ENCODE data around the gene M1AP. TPM values are rescaled to one million over a fixed set of nuclear protein-coding genes. Genes with fewer than 3 reads are reported as not detected.

M1AP gene
- total and polyA plus RNA-seq, 9 of the 15 experiments (the other 6 are each of a cell fraction or from before 2014, with no cell fraction given): 0.06 to 0.33 (median 0.11) TPM; not detected in 4

DNA sequence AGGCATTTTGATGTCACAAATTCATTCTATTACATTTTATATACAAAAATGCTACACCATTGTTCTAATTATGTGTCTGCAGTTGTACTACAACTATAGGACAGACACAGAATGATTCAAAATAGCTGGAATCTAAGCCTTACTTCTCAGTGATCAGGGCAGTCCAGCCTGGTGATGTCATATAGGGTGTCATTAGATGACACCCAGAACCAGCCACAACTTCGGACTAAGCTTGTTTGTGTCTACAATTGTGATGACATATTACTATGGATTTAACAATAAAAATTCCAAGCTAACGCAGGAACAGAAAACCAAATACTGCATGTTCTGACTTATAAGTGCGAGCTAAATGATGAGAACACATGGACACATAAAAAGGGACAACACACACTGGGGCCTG lies 31.0 kb downstream of the M1AP start:
- BruUV-seq (replicated peaks): no TSS peak
- 19% methylated on average over 3 of the region's 3 CpGs for WGBS (ENCODE audit: insufficient coverage, low coverage, missing lambda C conversion rate)
- Histone ChIP-seq H3K4me2 (ENCODE audit: insufficient read depth, low read length) (no peak overlapping the region), H3K9me1 (ENCODE audit: control insufficient read depth, insufficient read depth, low read length) (no peaks in the 10 kb centered on the region), H3K4me3 (no peak overlapping the region), H3K36me3 (ENCODE audit: control insufficient read depth, insufficient read depth, low read length) (no peaks in the 10 kb centered on the region), H4K20me1 (replicated peaks; ENCODE audit: control insufficient read depth, insufficient read depth, low read length) (no peaks in the 10 kb centered on the region), H3K27me3 (ENCODE audit: control insufficient read depth in 2 of 2, insufficient read depth in 2 of 2, low read length in 2 of 2) (peaks cover 10 to 12% of the 10 kb centered on the region in 2 experiments; a peak in 4 of 5 replicates), H2AFZ (ENCODE audit: low read depth, low read length) (no peak overlapping the region), H3K9ac (ENCODE audit: insufficient read depth in 1 of 2, low read depth in 2 of 2, low read length in 2 of 2) (no peak overlapping the region), H3K4me1 (replicated peaks in 1 of 2; ENCODE audit: control insufficient read depth in 2 of 2, insufficient read depth in 2 of 2, low read length in 2 of 2) (peaks cover 2 to 4% of the 10 kb centered on the region in 2 experiments; a peak in 2 of 5 replicates), H3K9me3 (replicated peaks; ENCODE audit: control insufficient read depth, insufficient read depth, low read depth, low read length) (no peaks in the 10 kb centered on the region), H3K79me2 (ENCODE audit: control insufficient read depth, insufficient read depth, low read length) (no peaks in the 10 kb centered on the region), H3K27ac (ENCODE audit: extremely low read depth, low read depth, low read length) (no peak overlapping the region)
- TF ChIP-seq ZNF3 (CRISPR knock-in tag; IDR thresholded peaks at IDR 0.05) (no peak), ATF1 (CRISPR knock-in tag; IDR thresholded peaks at IDR 0.05) (no peak), ATF1 (tag; IDR thresholded peaks at IDR 0.05) (peak; percentile 43; the same call in 1 of the 2 replicates), ETS1 (conservative IDR thresholded peaks at IDR 0.05; ENCODE audit: control insufficient read depth, low read depth, low read length) (no peak), SREBF1 (IDR thresholded peaks at IDR 0.05; ENCODE audit: borderline replicate concordance, low read depth, low read length) (no peak), RFX1 (IDR thresholded peaks at IDR 0.05) (no peak), NONO (IDR thresholded peaks at IDR 0.05; ENCODE audit: low read depth in 2 of 2, low read length in 1 of 2) (no peak)
- TF ChIP-seq, protein P1, sequence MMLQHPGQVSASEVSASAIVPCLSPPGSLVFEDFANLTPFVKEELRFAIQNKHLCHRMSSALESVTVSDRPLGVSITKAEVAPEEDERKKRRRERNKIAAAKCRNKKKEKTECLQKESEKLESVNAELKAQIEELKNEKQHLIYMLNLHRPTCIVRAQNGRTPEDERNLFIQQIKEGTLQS (IDR thresholded peaks at IDR 0.05): peak; percentile 38
- TF ChIP-seq, protein P1 (CRISPR knock-in tag; conservative IDR thresholded peaks at IDR 0.05): no peak
- TF ChIP-seq, protein P2, sequence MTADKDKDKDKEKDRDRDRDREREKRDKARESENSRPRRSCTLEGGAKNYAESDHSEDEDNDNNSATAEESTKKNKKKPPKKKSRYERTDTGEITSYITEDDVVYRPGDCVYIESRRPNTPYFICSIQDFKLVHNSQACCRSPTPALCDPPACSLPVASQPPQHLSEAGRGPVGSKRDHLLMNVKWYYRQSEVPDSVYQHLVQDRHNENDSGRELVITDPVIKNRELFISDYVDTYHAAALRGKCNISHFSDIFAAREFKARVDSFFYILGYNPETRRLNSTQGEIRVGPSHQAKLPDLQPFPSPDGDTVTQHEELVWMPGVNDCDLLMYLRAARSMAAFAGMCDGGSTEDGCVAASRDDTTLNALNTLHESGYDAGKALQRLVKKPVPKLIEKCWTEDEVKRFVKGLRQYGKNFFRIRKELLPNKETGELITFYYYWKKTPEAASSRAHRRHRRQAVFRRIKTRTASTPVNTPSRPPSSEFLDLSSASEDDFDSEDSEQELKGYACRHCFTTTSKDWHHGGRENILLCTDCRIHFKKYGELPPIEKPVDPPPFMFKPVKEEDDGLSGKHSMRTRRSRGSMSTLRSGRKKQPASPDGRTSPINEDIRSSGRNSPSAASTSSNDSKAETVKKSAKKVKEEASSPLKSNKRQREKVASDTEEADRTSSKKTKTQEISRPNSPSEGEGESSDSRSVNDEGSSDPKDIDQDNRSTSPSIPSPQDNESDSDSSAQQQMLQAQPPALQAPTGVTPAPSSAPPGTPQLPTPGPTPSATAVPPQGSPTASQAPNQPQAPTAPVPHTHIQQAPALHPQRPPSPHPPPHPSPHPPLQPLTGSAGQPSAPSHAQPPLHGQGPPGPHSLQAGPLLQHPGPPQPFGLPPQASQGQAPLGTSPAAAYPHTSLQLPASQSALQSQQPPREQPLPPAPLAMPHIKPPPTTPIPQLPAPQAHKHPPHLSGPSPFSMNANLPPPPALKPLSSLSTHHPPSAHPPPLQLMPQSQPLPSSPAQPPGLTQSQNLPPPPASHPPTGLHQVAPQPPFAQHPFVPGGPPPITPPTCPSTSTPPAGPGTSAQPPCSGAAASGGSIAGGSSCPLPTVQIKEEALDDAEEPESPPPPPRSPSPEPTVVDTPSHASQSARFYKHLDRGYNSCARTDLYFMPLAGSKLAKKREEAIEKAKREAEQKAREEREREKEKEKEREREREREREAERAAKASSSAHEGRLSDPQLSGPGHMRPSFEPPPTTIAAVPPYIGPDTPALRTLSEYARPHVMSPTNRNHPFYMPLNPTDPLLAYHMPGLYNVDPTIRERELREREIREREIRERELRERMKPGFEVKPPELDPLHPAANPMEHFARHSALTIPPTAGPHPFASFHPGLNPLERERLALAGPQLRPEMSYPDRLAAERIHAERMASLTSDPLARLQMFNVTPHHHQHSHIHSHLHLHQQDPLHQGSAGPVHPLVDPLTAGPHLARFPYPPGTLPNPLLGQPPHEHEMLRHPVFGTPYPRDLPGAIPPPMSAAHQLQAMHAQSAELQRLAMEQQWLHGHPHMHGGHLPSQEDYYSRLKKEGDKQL (CRISPR knock-in tag; IDR thresholded peaks at IDR 0.05; ENCODE audit: borderline replicate concordance): no peak
- ChIA-PET CTCF (ENCODE audit: low intra/inter-chr PET ratio) (no interaction called here), POLR2A (interaction anchor here (1.1 kb wide), 1 partner anchor 11 kb away, joined by 3 read pairs; no protein-coding TSS in a partner anchor)
- ATAC-seq (no peak), FAIRE-seq (no peak), DNase-seq (ENCODE audit: extremely low read depth in 1 of 4, low spot score in 3 of 4) (no peak)
- intact Hi-C loops (cut with micrococcal nuclease) (no loop called here), in situ Hi-C loops (cut with MboI) (no loop called here)
